ENCODE results near the gene TLE4. TPM values are rescaled to one million over a fixed set of nuclear protein-coding genes. Genes with fewer than 3 reads are reported as not detected.

The TLE4 gene
- total RNA-seq, 4 donors from 2014 or later, result 30.5 to 66.2 (median 46.4) TPM

DNA sequence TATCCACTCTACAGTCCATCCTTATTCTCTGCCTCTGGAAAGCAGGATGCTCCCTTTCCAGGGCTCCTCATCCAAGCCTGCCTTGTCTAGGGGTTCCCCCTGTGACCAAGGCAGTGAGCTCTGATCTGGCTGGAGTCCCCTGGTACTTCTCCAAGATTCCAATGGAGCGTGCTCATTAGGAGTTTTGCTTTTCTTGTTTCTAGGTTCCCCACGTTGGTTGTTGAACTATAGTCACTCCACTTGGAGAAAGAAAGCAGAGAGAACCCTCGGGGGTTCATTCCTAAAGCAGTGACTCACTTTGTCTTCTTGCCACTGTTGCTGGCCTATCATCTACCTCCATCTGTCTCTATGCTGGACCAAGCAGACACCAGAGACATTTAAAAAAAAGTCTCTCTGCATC lies 192.6 kb downstream of the TLE4 start:
- H3K9me3 ChIP-seq, result no peaks in the 10 kb centered on the region
- WGBS, 2 donors (ENCODE audit: low coverage in 1 of 2), result 13 to 15% methylated on average over 3 of the region's 3 CpGs

DNA sequence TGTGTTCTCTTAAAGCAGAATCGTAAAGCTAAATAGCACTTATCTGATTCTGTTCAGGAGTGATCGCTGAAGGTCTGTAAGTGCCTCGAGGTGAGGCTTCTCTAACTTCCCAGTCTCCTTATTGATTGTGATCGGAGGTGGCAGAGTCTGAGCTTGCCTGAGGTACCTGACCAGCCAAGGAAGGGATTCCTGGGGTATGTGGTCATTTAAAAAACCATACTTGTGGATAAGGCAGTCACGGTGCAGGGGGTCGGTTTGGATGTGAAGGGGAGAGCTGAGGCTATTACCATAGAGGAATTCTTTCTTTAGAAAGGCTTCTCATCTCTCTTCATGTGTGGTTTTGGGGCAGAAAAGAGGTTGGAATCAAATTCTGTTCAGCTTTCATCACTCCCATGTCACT lies 193.7 kb downstream of the TLE4 start:
- H3K27me3 ChIP-seq, result no peaks in the 10 kb centered on the region
- no peak overlapping the region for H3K27ac ChIP-seq
- H3K9me3 ChIP-seq, result no peaks in the 10 kb centered on the region
- no peaks in the 10 kb centered on the region for H3K36me3 ChIP-seq
- no peak for ATAC-seq
- 88 to 96% methylated on average over 2 to 5 of the region's 6 CpGs for WGBS, 2 donors (ENCODE audit: low coverage in 1 of 2)
- peaks cover 3 to 15% (median 5%) of the 10 kb centered on the region in 3 donors for H3K4me1 ChIP-seq
- no peak for TF ChIP-seq EP300 (IDR thresholded peaks at IDR 0.05)
- no peak for TF ChIP-seq POLR2A (IDR thresholded peaks at IDR 0.05)
- TF ChIP-seq, protein P1, sequence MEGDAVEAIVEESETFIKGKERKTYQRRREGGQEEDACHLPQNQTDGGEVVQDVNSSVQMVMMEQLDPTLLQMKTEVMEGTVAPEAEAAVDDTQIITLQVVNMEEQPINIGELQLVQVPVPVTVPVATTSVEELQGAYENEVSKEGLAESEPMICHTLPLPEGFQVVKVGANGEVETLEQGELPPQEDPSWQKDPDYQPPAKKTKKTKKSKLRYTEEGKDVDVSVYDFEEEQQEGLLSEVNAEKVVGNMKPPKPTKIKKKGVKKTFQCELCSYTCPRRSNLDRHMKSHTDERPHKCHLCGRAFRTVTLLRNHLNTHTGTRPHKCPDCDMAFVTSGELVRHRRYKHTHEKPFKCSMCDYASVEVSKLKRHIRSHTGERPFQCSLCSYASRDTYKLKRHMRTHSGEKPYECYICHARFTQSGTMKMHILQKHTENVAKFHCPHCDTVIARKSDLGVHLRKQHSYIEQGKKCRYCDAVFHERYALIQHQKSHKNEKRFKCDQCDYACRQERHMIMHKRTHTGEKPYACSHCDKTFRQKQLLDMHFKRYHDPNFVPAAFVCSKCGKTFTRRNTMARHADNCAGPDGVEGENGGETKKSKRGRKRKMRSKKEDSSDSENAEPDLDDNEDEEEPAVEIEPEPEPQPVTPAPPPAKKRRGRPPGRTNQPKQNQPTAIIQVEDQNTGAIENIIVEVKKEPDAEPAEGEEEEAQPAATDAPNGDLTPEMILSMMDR (IDR thresholded peaks at IDR 0.05), result no peak
- no peak for TF ChIP-seq POLR2AphosphoS5 (IDR thresholded peaks at IDR 0.05)
- H3K4me3 ChIP-seq, result no peak overlapping the region

More for the DNA sequence above, 192.6 kb downstream of the TLE4 start:
- Histone ChIP-seq H3K27ac (peak overlapping the region in 2 of 4 donors; percentile 3 to 40), H3K36me3 (no peaks in the 10 kb centered on the region), H3K4me3 (no peak overlapping the region), H3K4me1 (peaks cover 3 to 15% (median 5%) of the 10 kb centered on the region in 3 donors), H3K27me3 (no peaks in the 10 kb centered on the region)
- TF ChIP-seq POLR2AphosphoS5 (IDR thresholded peaks at IDR 0.05), result peak; percentile 68
- TF ChIP-seq, protein P1 (IDR thresholded peaks at IDR 0.05), result no peak
- TF ChIP-seq POLR2A (IDR thresholded peaks at IDR 0.05), result no peak
- TF ChIP-seq EP300 (IDR thresholded peaks at IDR 0.05), result no peak
- ATAC-seq, result peak; percentile 87

DNA sequence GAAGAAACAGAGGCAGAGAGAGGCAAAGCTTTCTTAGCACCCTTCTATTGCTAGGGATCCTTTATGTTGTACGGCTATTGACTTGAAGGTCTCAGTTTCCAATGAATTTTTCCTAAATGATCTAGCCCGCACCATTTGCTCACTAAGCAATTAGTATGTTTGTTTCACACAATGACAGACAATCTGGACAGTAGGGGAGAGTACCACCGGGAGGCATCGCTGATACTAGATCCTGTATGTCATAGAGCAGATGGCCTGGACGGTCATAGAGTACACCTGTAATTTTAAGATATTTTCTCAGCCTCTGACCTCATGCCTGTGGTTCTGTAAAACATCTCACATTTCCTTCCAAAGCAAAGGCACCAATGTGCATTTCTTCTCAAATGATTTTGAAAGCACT lies 194.3 kb downstream of the TLE4 start:
- no peak overlapping the region for H3K4me3 ChIP-seq
- no peaks in the 10 kb centered on the region for H3K36me3 ChIP-seq
- 97 to 98% methylated on average over 5 of the region's 5 CpGs for WGBS, 2 donors (ENCODE audit: low coverage in 1 of 2)
- no peak for TF ChIP-seq POLR2AphosphoS5 (IDR thresholded peaks at IDR 0.05)
- TF ChIP-seq EP300 (IDR thresholded peaks at IDR 0.05), result no peak
- no peak for TF ChIP-seq POLR2A (IDR thresholded peaks at IDR 0.05)
- TF ChIP-seq, protein P1 (IDR thresholded peaks at IDR 0.05), result no peak
- H3K9me3 ChIP-seq, result no peaks in the 10 kb centered on the region
- no peak overlapping the region for H3K27ac ChIP-seq
- no peaks in the 10 kb centered on the region for H3K27me3 ChIP-seq
- peaks cover 3 to 15% (median 5%) of the 10 kb centered on the region in 3 donors for H3K4me1 ChIP-seq
- no peak for ATAC-seq

DNA sequence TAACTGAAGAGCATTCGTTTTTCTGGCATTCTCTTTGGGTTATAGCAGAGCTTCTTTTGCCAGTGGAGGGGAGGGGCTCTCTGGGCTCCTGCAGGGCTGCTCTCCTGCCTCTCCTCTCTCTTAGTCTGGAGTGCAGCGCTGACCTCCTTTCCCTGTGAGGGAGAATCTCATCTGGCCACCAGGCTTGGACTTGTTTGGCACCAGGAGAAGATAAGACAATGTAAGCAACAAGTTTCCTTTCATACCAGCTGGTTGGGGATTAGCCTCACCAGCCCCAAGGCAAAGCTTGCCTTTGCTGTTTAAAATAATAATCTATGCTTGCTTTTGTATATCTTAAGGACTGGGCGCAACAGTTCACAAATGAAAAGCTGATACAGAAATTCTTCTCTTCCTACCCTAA lies 196.4 kb downstream of the TLE4 start:
- no peaks in the 10 kb centered on the region for H3K36me3 ChIP-seq
- TF ChIP-seq EP300 (IDR thresholded peaks at IDR 0.05), result no peak
- no peaks in the 10 kb centered on the region for H3K27me3 ChIP-seq
- no peak overlapping the region for H3K4me3 ChIP-seq
- H3K27ac ChIP-seq, result no peak overlapping the region
- ATAC-seq, result no peak
- peaks cover 3 to 15% (median 5%) of the 10 kb centered on the region in 3 donors for H3K4me1 ChIP-seq
- 16 to 67% methylated on average over 1 to 3 of the region's 3 CpGs for WGBS, 2 donors (ENCODE audit: low coverage in 1 of 2)
- H3K9me3 ChIP-seq, result no peaks in the 10 kb centered on the region

DNA sequence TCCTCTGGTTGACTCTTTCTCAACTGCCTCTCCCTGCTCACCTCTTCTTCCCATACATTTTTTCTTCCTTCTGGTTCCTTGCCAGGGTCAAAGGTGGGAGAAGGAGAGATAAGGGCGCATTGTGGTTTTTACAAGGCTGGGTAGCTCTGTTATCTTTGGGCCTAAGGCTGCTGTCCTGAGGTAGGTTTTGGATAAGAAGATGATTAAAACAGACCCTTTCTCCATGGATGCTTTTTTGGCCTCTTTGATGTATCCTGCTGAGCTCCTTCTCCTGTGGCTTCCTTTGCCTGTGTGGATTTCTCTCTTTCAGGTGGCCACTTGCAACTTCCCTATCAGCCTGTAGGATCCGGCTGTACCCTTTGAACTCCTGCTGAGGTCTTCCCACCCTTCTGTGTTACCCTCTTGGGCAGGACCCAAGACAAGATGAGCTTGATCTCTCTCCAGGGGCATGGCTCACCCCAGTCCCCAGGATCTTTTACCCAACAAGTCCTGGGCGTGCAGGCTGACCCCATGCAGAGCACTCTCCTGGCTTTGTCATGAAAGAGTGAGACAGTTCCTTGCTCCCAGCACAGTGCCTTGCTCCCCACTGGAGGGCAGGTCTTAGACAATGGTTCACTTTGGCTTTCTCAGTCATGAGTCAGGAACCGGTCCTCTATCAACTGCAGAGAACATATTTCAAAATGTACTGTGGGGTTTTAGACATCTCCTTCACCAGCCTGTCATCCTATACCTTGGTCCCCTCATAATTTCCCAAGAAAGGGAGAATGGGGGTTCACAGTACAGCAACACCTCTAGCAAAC lies 197.9 kb downstream of the TLE4 start:
- no peaks in the 10 kb centered on the region for H3K36me3 ChIP-seq
- 90 to 93% methylated on average over 2 of the region's 4 CpGs for WGBS, 2 donors (ENCODE audit: low coverage in 1 of 2)
- no peak overlapping the region for H3K27ac ChIP-seq
- H3K4me3 ChIP-seq, result no peak overlapping the region
- peaks cover 0 to 4% (median 3%) of the 10 kb centered on the region in 3 donors for H3K4me1 ChIP-seq
- no peaks in the 10 kb centered on the region for H3K27me3 ChIP-seq
- TF ChIP-seq POLR2AphosphoS5 (IDR thresholded peaks at IDR 0.05), result no peak
- no peak for TF ChIP-seq POLR2A (IDR thresholded peaks at IDR 0.05)
- no peak for TF ChIP-seq EP300 (IDR thresholded peaks at IDR 0.05)
- TF ChIP-seq, protein P1 (IDR thresholded peaks at IDR 0.05), result no peak
- H3K9me3 ChIP-seq, result no peaks in the 10 kb centered on the region
- ATAC-seq, result no peak
